Lower leg skin (tissue), 4 donors: Measurements from ENCODE around the gene APOE. TPM values are rescaled to one million over a fixed set of nuclear protein-coding genes. Genes with fewer than 3 reads are reported as not detected.

Experiments used
- DNase-seq, 2 donors: peaks; one replicate each; pipeline ENCODE4 v3.0.0-alpha.2; 2019; ENCODE audit warnings: low spot score in 2 of 2
- H3K4me3 ChIP-seq: fragments of 200-600 bp; sonication (generic); 2 replicates; pipeline ENCODE4 v1.5.1; 2017; ENCODE audit warnings: mild to moderate bottlenecking, low read depth; ENCODE audit not compliant: poor library complexity, severe bottlenecking
- POLR2A ChIP-seq, 2 donors: fragments of 450-650 bp; IDR thresholded peaks; one replicate each; pipeline ENCODE4 v1.6.1; 2016 to 2017; ENCODE audit warnings: antibody characterized with exemption in 2 of 2, mild to moderate bottlenecking in 1 of 2, moderate library complexity in 1 of 2
- WGBS, 2 donors: methylation state at CpG; one replicate each; pipeline ENCODE4 v1.1.5; 2018; 5-methylcytosine and 5-hydroxymethylcytosine counted together
- intact Hi-C: fragments of 100-400 bp; cut with DNase I; formaldehyde crosslinking; loops from one replicate; pipeline ENCODE4 v1.15.0; 2023; ENCODE audit warnings: low total_unique reads
- total RNA-seq, 4 donors: library from RNA; depleted of rRNA; stranded (reverse); fragments of >200 nt; gene quantifications; one replicate each; pipeline ENCODE4 v1.1.0, GENCODE V29; 2016
- TF ChIP-seq, protein P1 (sequence below), 3 donors: fragments of 450-650 bp; IDR thresholded peaks; one replicate each; pipeline ENCODE4 v1.5.1; 2016; ENCODE audit warnings: antibody characterized with exemption in 3 of 3, mild to moderate bottlenecking in 3 of 3, moderate library complexity in 2 of 3

Gene APOE
- total RNA-seq, 4 donors from 2014 or later = 511 to 997 (median 747) TPM

DNA sequence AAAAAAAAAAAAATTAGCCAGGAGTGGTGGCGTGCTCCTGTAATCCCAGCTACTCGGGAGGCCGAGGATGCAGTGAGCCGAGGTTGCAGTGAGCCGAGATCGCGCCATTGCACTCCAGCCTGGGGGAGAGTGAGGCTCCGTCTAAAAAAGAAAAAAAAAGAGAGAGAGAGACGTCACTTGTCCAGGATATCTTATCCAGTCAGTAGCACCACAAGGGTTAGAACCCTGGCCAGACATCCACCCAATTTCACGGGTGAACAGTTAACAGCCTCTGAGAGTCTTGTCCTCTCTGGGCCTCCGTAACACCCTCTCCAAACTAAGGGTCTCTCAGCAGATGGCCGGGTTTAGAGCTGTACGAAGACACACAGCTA is 48.7 kb downstream of the APOE start:
- TF ChIP-seq, protein P1, sequence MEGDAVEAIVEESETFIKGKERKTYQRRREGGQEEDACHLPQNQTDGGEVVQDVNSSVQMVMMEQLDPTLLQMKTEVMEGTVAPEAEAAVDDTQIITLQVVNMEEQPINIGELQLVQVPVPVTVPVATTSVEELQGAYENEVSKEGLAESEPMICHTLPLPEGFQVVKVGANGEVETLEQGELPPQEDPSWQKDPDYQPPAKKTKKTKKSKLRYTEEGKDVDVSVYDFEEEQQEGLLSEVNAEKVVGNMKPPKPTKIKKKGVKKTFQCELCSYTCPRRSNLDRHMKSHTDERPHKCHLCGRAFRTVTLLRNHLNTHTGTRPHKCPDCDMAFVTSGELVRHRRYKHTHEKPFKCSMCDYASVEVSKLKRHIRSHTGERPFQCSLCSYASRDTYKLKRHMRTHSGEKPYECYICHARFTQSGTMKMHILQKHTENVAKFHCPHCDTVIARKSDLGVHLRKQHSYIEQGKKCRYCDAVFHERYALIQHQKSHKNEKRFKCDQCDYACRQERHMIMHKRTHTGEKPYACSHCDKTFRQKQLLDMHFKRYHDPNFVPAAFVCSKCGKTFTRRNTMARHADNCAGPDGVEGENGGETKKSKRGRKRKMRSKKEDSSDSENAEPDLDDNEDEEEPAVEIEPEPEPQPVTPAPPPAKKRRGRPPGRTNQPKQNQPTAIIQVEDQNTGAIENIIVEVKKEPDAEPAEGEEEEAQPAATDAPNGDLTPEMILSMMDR (IDR thresholded peaks at IDR 0.05) = no peak
- no peak for TF ChIP-seq POLR2A (IDR thresholded peaks at IDR 0.05)
- WGBS, 2 donors = 22 to 27% methylated on average over 13 of the region's 13 CpGs
- H3K4me3 ChIP-seq = peak overlapping the region; percentile 78
- peak in 1 of 2 donors; percentile 33 for DNase-seq
- intact Hi-C loops = loop anchor here (5.0 kb wide), 1 partner anchor 52 kb away; no protein-coding TSS in a partner anchor

DNA sequence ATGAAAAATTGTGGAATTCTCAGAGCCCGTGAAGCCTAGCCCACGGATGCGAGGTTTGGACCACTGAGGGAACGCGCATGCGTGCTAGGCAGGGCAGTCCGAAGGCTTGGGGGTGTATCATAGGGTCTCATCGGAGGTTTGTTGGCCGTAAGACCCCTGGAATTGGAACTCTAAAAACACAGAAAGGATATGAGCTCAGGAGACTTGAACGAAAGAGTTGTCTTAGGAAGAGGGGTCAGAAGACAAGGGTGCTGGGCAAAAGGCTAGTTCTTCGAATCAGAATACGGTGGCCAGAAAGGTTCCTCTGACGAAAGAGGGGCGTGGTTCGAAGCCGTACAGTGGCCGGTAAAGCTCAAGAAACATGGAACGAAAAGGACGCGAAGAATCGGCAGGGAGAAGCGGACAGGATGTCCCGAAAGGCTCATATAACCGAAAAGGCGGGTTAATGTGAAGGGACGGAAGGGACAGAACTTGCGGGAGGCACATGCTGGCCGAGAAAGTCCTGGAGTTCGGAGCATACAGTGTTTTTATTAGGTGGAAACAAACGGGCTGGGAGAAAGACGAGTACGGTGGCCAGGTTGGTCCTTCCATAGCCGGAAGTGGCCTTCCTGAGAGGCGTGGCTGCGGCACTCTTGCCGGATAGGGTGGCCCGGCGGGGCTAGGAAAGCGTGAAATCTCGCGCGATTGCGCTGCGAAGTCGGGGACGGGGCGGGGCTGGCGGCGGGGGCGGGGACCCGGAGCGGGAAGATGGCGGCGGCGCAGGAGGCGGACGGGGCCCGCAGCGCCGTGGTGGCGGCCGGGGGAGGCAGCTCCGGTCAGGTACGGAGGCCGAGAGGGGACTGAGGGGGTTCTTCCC is 49.3 kb downstream of the APOE start, which contains the start of gene CLPTM1:
CLPTM1 (plus strand) TSS at position 732 of the 856 bp plus-strand sequence; CDS start at position 748, 16 bp downstream.
- WGBS, 2 donors = 0 to 1% methylated on average over 50 to 56 of the region's 65 CpGs
- peak; percentile 94 to 99 for DNase-seq
- intact Hi-C loops = loop anchor here (5.0 kb wide), 1 partner anchor 53 kb away; no protein-coding TSS in a partner anchor
- TF ChIP-seq, protein P1 (IDR thresholded peaks at IDR 0.05) = peak in 1 of 3 donors; percentile 13
- TF ChIP-seq POLR2A (IDR thresholded peaks at IDR 0.05) = peak in 1 of 2 donors; percentile 29
- H3K4me3 ChIP-seq = peak within 1 kb of the TSS; percentile 78

DNA sequence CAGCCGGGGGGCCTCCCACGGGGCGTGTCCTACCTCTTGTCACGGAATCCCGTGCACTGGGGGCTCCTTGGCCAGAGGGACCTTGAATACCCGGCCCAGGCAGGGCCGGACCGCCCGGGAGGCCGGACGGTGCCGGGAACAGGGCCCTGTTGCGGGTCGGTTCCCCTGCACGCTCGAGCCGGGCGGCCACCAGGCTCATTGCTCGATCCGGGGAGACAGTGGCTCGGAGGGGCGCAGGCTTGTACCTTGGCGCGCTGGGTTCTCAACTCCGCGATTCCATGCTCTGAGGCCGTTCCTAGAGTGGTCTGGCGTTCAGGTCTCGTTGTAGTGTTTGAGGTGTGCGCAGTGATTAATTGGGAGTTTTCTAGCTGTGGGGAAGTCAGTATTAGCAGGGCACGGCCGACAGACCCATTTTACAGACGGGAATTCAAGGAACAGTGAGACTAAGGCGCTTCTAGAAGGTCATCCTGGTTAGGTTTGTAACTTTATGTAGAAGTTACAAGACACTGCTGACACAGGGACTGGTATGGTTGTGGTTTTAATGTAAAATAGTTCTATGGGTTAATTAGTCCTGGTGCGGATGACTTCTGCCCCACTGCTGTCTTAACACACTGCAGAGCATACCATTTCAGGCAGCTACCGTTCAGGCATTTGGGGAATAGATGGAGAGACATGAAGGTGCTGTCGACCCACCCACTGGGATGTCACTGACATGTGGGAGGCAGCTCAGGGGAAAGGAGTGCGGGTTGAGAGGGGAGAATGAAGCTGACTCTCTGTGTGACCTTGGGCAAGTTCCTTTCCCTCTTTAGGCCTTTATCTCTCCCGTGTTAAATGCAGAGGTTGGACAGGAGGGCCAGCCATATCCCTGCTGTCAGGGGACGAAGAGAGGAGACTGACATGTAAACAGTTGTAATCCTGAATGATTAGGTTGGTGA is 50.2 kb downstream of the APOE start:
- H3K4me3 ChIP-seq = peak overlapping the region; percentile 78
- 2 to 3% methylated on average over 28 to 34 of the region's 40 CpGs for WGBS, 2 donors
- TF ChIP-seq, protein P1 (IDR thresholded peaks at IDR 0.05) = no peak
- TF ChIP-seq POLR2A (IDR thresholded peaks at IDR 0.05) = no peak
- intact Hi-C loops = no loop called here
- DNase-seq = no peak

DNA sequence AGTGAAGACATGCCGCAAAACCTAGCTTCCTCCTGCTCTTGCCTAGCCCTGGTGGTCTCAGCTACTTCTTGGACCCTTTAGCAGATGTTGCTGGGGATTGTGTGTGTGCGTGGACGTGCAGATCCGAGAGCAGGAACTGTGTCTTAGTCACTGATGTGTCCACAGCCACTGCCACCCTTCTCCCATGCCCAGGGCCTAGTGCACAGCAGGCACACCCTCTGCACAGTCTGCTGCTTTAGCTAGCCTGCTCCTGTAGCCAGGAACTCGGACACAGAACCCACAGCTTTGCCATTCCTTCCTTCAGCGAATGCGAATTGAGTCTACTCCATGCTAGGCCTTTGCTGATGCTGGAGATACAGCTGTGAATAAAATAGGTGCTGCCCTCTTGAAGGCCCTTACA is 51.9 kb downstream of the APOE start:
- no peak overlapping the region for H3K4me3 ChIP-seq
- WGBS, 2 donors = 69 to 71% methylated on average over 7 of the region's 7 CpGs
- DNase-seq = no peak
- TF ChIP-seq POLR2A (IDR thresholded peaks at IDR 0.05) = no peak
- TF ChIP-seq, protein P1 (IDR thresholded peaks at IDR 0.05) = no peak
- intact Hi-C loops = no loop called here

DNA sequence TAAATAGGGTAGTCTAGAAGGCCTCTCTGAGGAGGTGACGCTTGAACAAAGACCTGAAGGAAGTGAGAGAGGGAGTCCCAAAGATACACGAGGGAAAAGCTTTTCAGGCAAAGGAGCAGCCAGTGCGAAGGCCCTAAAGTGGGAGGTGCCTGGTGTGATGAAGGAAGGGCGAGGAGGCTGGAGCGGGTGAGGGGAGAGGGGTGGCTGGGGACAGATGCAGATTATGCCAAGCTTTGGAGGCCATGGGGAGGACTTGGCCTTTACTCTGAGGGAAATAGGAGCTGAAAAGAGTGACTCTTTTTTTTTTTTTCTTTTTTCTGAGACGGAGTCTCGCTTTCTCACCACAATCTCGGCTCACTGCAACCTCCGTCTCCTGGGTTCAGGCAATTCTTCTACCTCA is 52.5 kb downstream of the APOE start:
- no peak for DNase-seq
- TF ChIP-seq, protein P1 (IDR thresholded peaks at IDR 0.05) = no peak
- TF ChIP-seq POLR2A (IDR thresholded peaks at IDR 0.05) = no peak
- whole genome bisulfite sequencing, 2 donors = 75 to 79% methylated on average over 9 of the region's 9 CpGs
- H3K4me3 ChIP-seq = no peak overlapping the region
- intact Hi-C loops = no loop called here

Other genes starting within 250 kb of the APOE start
- 10 to 100 TPM in 1 of 4 donors, 1 to 10 TPM in 3; 5.4 to 10.2 (median 8.0) TPM for gene CEACAM19, start 234.3 kb upstream of the APOE start, total RNA-seq
- gene CEACAM16, start 206.6 kb upstream of the APOE start, total RNA-seq = not detected
- gene BCL3, start 157.1 kb upstream of the APOE start, total RNA-seq = 10 to 100 TPM; 17.1 to 27.3 (median 19.0) TPM
- gene CBLC, start 127.9 kb upstream of the APOE start, total RNA-seq = 10 to 100 TPM; 64.3 to 87.0 (median 75.6) TPM
- 10 to 100 TPM; 32.3 to 73.5 (median 58.0) TPM for gene BCAM, start 96.7 kb upstream of the APOE start, total RNA-seq
- 10 to 100 TPM; 75.2 to 91.1 (median 82.4) TPM for gene NECTIN2, start 59.5 kb upstream of the APOE start, total RNA-seq
- gene TOMM40, start 14.5 kb upstream of the APOE start, total RNA-seq = 10 to 100 TPM; 32.5 to 52.3 (median 46.4) TPM
- gene APOC1, start 8.8 kb downstream of the APOE start, total RNA-seq = 10 to 100 TPM; 17.1 to 35.5 (median 28.8) TPM
- not detected for gene APOC4, start 36.4 kb downstream of the APOE start, total RNA-seq
- 1 to 10 TPM; 1.6 to 4.3 (median 2.8) TPM for gene APOC2, start 40.3 kb downstream of the APOE start, total RNA-seq
- 100 to 1,000 TPM in 1 of 4 donors, 10 to 100 TPM in 3; 78.5 to 103 (median 94.2) TPM for gene CLPTM1, start 49.6 kb downstream of the APOE start, total RNA-seq
- gene RELB, start 95.7 kb downstream of the APOE start, total RNA-seq = 10 to 100 TPM in 3 of 4 donors, 1 to 10 TPM in 1; 8.1 to 15.1 (median 11.7) TPM
- gene CLASRP, start 133.2 kb downstream of the APOE start, total RNA-seq = 100 to 1,000 TPM in 2 of 4 donors, 10 to 100 TPM in 2; 59.9 to 207 (median 128) TPM
- gene ZNF296, start 170.7 kb downstream of the APOE start, total RNA-seq = 1 to 10 TPM; 2.4 to 7.8 (median 4.8) TPM
- gene GEMIN7, start 173.5 kb downstream of the APOE start, total RNA-seq = 10 to 100 TPM; 11.8 to 24.9 (median 21.5) TPM
- 10 to 100 TPM; 37.4 to 55.2 (median 52.1) TPM for gene PPP1R37, start 187.4 kb downstream of the APOE start, total RNA-seq